ENCODE results near the gene DHX9. TPM values are rescaled to one million over a fixed set of nuclear protein-coding genes. Genes with fewer than 3 reads are reported as not detected.
A peak's percentile ranks its signal among the peaks of the same experiment; 100 is the strongest.

The DHX9 gene
- total and polyA plus RNA-seq, 5 donors from 2014 or later, result 76.0 to 292 (median 85.5) TPM

GRCh38 chr1:182860658-182861057 lies 21.5 kb downstream of the DHX9 start:
- Histone ChIP-seq H3K27me3 (ENCODE audit: control insufficient read depth, insufficient read depth, low read length) (no peaks in the 10 kb centered on the region), H3K4me1 (ENCODE audit: control insufficient read depth, insufficient read depth, low read length, poor library complexity, severe bottlenecking) (no peaks in the 10 kb centered on the region), H3K27ac (ENCODE audit: insufficient read depth, low read length, poor library complexity, severe bottlenecking) (no peak overlapping the region), H3K4me3 (ENCODE audit: low read depth, low read length) (no peak overlapping the region), H3K36me3 (ENCODE audit: control insufficient read depth, insufficient read depth, low read length) (peaks cover 100% of the 10 kb centered on the region), H3K9me3 (ENCODE audit: control insufficient read depth in 2 of 2, low read length in 2 of 2) (no peaks in the 10 kb centered on the region)
- peaks cover 53% of the 10 kb centered on the region for H3K36me3 Mint-ChIP-seq
- peak overlapping the region in 1 of 3 donors; percentile 23 for H3K27ac Mint-ChIP-seq
- H3K27me3 Mint-ChIP-seq, result no peaks in the 10 kb centered on the region
- peaks cover 12 to 18% (median 17%) of the 10 kb centered on the region in 4 donors for H3K4me1 Mint-ChIP-seq
- no peak for DNase-seq
- ATAC-seq (ENCODE audit: low read depth in 2 of 2), result no peak
- H3K9me3 Mint-ChIP-seq, result no peaks in the 10 kb centered on the region
- no peak overlapping the region for H3K4me3 Mint-ChIP-seq

- Mint-ChIP-seq H3K27me3 (no peaks in the 10 kb centered on the region), H3K36me3 (peaks cover 61% of the 10 kb centered on the region)
- no peak for DNase-seq
Observed at GRCh38 chr1:182861994-182862393, 22.8 kb downstream of the DHX9 start.

DNA sequence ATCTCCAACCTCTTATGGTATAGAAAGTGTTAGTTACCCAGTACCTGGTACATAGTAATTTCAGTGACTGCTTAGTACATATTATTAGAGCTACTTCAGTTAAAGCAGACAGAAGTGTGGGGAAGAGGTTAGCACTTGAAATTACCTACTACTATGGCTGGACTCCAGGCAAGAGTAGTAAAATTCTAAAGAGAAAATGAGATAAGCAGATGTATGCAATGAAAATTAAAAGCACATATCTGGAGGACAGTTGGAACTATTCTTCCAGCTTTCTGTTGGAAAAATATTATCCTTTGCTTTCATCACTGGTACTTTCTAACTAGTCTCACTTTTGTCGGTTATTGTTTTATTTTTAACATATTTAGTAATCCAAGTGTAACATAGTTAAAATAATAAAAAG lies 23.7 kb downstream of the DHX9 start:
- Histone ChIP-seq H3K36me3 (ENCODE audit: control insufficient read depth, insufficient read depth, low read length) (peaks cover 100% of the 10 kb centered on the region), H3K9me3 (ENCODE audit: control insufficient read depth in 2 of 2, low read length in 2 of 2) (no peaks in the 10 kb centered on the region), H3K4me3 (ENCODE audit: low read depth, low read length) (no peak overlapping the region), H3K27ac (ENCODE audit: insufficient read depth, low read length, poor library complexity, severe bottlenecking) (no peak overlapping the region), H3K4me1 (ENCODE audit: control insufficient read depth, insufficient read depth, low read length, poor library complexity, severe bottlenecking) (no peaks in the 10 kb centered on the region), H3K27me3 (ENCODE audit: control insufficient read depth, insufficient read depth, low read length) (no peaks in the 10 kb centered on the region)
- DNase-seq, result no peak
- Mint-ChIP-seq H3K27me3 (no peaks in the 10 kb centered on the region), H3K27ac (no peak overlapping the region), H3K4me3 (no peak overlapping the region), H3K9me3 (no peaks in the 10 kb centered on the region), H3K4me1 (peaks cover 15 to 26% (median 18%) of the 10 kb centered on the region in 4 donors), H3K36me3 (peaks cover 67% of the 10 kb centered on the region)
- ATAC-seq (ENCODE audit: low read depth in 2 of 2), result no peak

More at GRCh38 chr1:182861994-182862393, 22.8 kb downstream of the DHX9 start:
- no peak for ATAC-seq (ENCODE audit: low read depth in 2 of 2)
- Mint-ChIP-seq H3K4me1 (peaks cover 15 to 27% (median 19%) of the 10 kb centered on the region in 4 donors), H3K9me3 (no peaks in the 10 kb centered on the region), H3K27ac (no peak overlapping the region), H3K4me3 (no peak overlapping the region)
- Histone ChIP-seq H3K36me3 (ENCODE audit: control insufficient read depth, insufficient read depth, low read length) (peaks cover 100% of the 10 kb centered on the region), H3K27me3 (ENCODE audit: control insufficient read depth, insufficient read depth, low read length) (no peaks in the 10 kb centered on the region), H3K4me1 (ENCODE audit: control insufficient read depth, insufficient read depth, low read length, poor library complexity, severe bottlenecking) (no peaks in the 10 kb centered on the region), H3K9me3 (ENCODE audit: control insufficient read depth in 2 of 2, low read length in 2 of 2) (no peaks in the 10 kb centered on the region), H3K4me3 (ENCODE audit: low read depth, low read length) (no peak overlapping the region), H3K27ac (ENCODE audit: insufficient read depth, low read length, poor library complexity, severe bottlenecking) (no peak overlapping the region)

DNA sequence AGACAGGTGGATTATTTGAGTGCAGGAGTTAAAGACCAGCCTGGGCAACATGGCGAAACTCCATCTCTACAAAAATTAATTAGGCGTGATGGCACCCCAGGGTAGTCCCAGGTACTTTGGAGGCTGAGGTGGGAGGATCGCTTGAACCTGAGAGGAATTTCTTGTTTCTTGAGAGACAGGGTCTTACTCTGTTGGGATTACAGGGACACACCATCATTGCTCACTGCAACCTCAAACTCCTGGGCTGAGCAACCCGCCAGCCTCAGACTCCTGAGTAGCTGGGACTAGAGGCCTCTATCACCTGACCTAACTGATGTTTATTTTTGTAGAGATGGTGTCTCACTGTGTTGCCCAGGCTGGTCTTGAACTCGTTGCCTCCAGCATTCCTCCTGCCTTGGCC lies 24.8 kb downstream of the DHX9 start:
- ATAC-seq (ENCODE audit: low read depth in 2 of 2), result no peak
- peak overlapping the region in 1 of 3 donors; percentile 64 for H3K27ac Mint-ChIP-seq

GRCh38 chr1:182867861-182868260 lies 28.7 kb downstream of the DHX9 start:
- DNase-seq (no peak), ATAC-seq (ENCODE audit: low read depth in 2 of 2) (no peak)
- Mint-ChIP-seq H3K9me3 (no peaks in the 10 kb centered on the region), H3K4me3 (no peak overlapping the region), H3K36me3 (peaks cover 44% of the 10 kb centered on the region), H3K4me1 (peaks cover 9 to 21% (median 11%) of the 10 kb centered on the region in 4 donors), H3K27ac (no peak overlapping the region), H3K27me3 (no peaks in the 10 kb centered on the region)
- no peaks in the 10 kb centered on the region for H3K27me3 ChIP-seq (ENCODE audit: control insufficient read depth, insufficient read depth, low read length)
- H3K4me3 ChIP-seq (ENCODE audit: low read depth, low read length), result no peak overlapping the region
- no peak overlapping the region for H3K27ac ChIP-seq (ENCODE audit: insufficient read depth, low read length, poor library complexity, severe bottlenecking)
- no peaks in the 10 kb centered on the region for H3K9me3 ChIP-seq (ENCODE audit: control insufficient read depth in 2 of 2, low read length in 2 of 2)
- no peaks in the 10 kb centered on the region for H3K4me1 ChIP-seq (ENCODE audit: control insufficient read depth, insufficient read depth, low read length, poor library complexity, severe bottlenecking)
- peaks cover 99% of the 10 kb centered on the region for H3K36me3 ChIP-seq (ENCODE audit: control insufficient read depth, insufficient read depth, low read length)

More for the DNA sequence above, 24.8 kb downstream of the DHX9 start:
- H3K36me3 ChIP-seq (ENCODE audit: control insufficient read depth, insufficient read depth, low read length), result peaks cover 100% of the 10 kb centered on the region
- Mint-ChIP-seq H3K9me3 (no peaks in the 10 kb centered on the region), H3K36me3 (peaks cover 59% of the 10 kb centered on the region), H3K4me1 (peaks cover 14 to 21% (median 16%) of the 10 kb centered on the region in 4 donors), H3K27me3 (no peaks in the 10 kb centered on the region), H3K4me3 (no peak overlapping the region)
- no peaks in the 10 kb centered on the region for H3K27me3 ChIP-seq (ENCODE audit: control insufficient read depth, insufficient read depth, low read length)
- no peaks in the 10 kb centered on the region for H3K4me1 ChIP-seq (ENCODE audit: control insufficient read depth, insufficient read depth, low read length, poor library complexity, severe bottlenecking)
- H3K27ac ChIP-seq (ENCODE audit: insufficient read depth, low read length, poor library complexity, severe bottlenecking), result no peak overlapping the region
- no peak for DNase-seq
- no peak overlapping the region for H3K4me3 ChIP-seq (ENCODE audit: low read depth, low read length)
- H3K9me3 ChIP-seq (ENCODE audit: control insufficient read depth in 2 of 2, low read length in 2 of 2), result no peaks in the 10 kb centered on the region

GRCh38 chr1:182869241-182869666 lies 30.1 kb downstream of the DHX9 start:
- ATAC-seq (ENCODE audit: low read depth in 2 of 2) (peak in 1 of 2 donors; percentile 22), DNase-seq (no peak)
- H3K36me3 ChIP-seq (ENCODE audit: control insufficient read depth, insufficient read depth, low read length), result peaks cover 99% of the 10 kb centered on the region
- peaks cover 54% of the 10 kb centered on the region for H3K36me3 Mint-ChIP-seq
- H3K9me3 Mint-ChIP-seq, result no peaks in the 10 kb centered on the region
- no peak overlapping the region for H3K27ac Mint-ChIP-seq
- H3K4me3 ChIP-seq (ENCODE audit: low read depth, low read length), result no peak overlapping the region
- peaks cover 9 to 27% (median 17%) of the 10 kb centered on the region in 4 donors for H3K4me1 Mint-ChIP-seq
- H3K27me3 Mint-ChIP-seq, result no peaks in the 10 kb centered on the region
- H3K27me3 ChIP-seq (ENCODE audit: control insufficient read depth, insufficient read depth, low read length), result no peaks in the 10 kb centered on the region
- no peaks in the 10 kb centered on the region for H3K4me1 ChIP-seq (ENCODE audit: control insufficient read depth, insufficient read depth, low read length, poor library complexity, severe bottlenecking)
- no peak overlapping the region for H3K4me3 Mint-ChIP-seq
- no peak overlapping the region for H3K27ac ChIP-seq (ENCODE audit: insufficient read depth, low read length, poor library complexity, severe bottlenecking)
- no peaks in the 10 kb centered on the region for H3K9me3 ChIP-seq (ENCODE audit: control insufficient read depth in 2 of 2, low read length in 2 of 2)

- Histone ChIP-seq H3K36me3 (ENCODE audit: control insufficient read depth, insufficient read depth, low read length) (peaks cover 99% of the 10 kb centered on the region), H3K9me3 (ENCODE audit: control insufficient read depth in 2 of 2, low read length in 2 of 2) (no peaks in the 10 kb centered on the region), H3K27me3 (ENCODE audit: control insufficient read depth, insufficient read depth, low read length) (no peaks in the 10 kb centered on the region), H3K4me1 (ENCODE audit: control insufficient read depth, insufficient read depth, low read length, poor library complexity, severe bottlenecking) (no peaks in the 10 kb centered on the region), H3K4me3 (ENCODE audit: low read depth, low read length) (no peak overlapping the region), H3K27ac (ENCODE audit: insufficient read depth, low read length, poor library complexity, severe bottlenecking) (no peak overlapping the region)
- Mint-ChIP-seq H3K27me3 (no peaks in the 10 kb centered on the region), H3K9me3 (no peaks in the 10 kb centered on the region), H3K4me1 (peaks cover 14 to 38% (median 30%) of the 10 kb centered on the region in 4 donors), H3K36me3 (peaks cover 57% of the 10 kb centered on the region), H3K4me3 (no peak overlapping the region), H3K27ac (peak overlapping the region in 2 of 3 donors; percentile 39 to 61)
- DNase-seq (no peak), ATAC-seq (ENCODE audit: low read depth in 2 of 2) (no peak)
Observed at GRCh38 chr1:182872881-182873280, 33.7 kb downstream of the DHX9 start.

DNA sequence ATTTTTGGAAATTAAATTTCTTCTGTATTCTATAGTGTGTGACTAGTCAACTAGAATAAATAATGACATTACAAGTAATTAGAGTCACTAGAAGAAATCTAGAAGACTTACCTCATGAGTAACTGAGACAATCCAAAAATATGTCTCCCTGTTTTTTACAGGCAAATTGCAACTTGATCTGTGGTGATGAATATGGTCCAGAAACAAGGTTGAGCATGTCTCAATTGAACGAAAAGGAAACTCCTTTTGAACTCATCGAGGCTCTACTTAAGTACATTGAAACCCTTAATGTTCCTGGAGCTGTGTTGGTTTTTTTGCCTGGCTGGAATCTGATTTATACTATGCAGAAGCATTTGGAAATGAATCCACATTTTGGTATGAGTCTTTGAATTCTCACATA lies 36.7 kb downstream of the DHX9 start:
- H3K9me3 ChIP-seq (ENCODE audit: control insufficient read depth in 2 of 2, low read length in 2 of 2), result no peaks in the 10 kb centered on the region
- peaks cover 17 to 43% (median 33%) of the 10 kb centered on the region in 4 donors for H3K4me1 Mint-ChIP-seq
- H3K36me3 ChIP-seq (ENCODE audit: control insufficient read depth, insufficient read depth, low read length), result peaks cover 100% of the 10 kb centered on the region
- no peak overlapping the region for H3K4me3 Mint-ChIP-seq
- H3K27ac Mint-ChIP-seq, result peak overlapping the region in 2 of 3 donors; percentile 36 to 40
- H3K27me3 ChIP-seq (ENCODE audit: control insufficient read depth, insufficient read depth, low read length), result no peaks in the 10 kb centered on the region
- DNase-seq (no peak), ATAC-seq (ENCODE audit: low read depth in 2 of 2) (no peak)
- H3K9me3 Mint-ChIP-seq, result no peaks in the 10 kb centered on the region
- no peaks in the 10 kb centered on the region for H3K27me3 Mint-ChIP-seq
- no peak overlapping the region for H3K4me3 ChIP-seq (ENCODE audit: low read depth, low read length)
- H3K36me3 Mint-ChIP-seq, result peaks cover 76% of the 10 kb centered on the region
- H3K27ac ChIP-seq (ENCODE audit: insufficient read depth, low read length, poor library complexity, severe bottlenecking), result no peak overlapping the region
- no peaks in the 10 kb centered on the region for H3K4me1 ChIP-seq (ENCODE audit: control insufficient read depth, insufficient read depth, low read length, poor library complexity, severe bottlenecking)
